DND-41 (cell line): Measurements from ENCODE around the gene CCDC137.

Experiments used
- ATAC-seq: fragments of 200-7000 bp; cut with Tn5 transposase; 3 replicates; pipeline ENCODE4 v1.9.1; 2021; ENCODE audit warnings: low read depth; ENCODE audit not compliant: insufficient read depth
- DNase-seq: peaks from one replicate; pipeline ENCODE4 v3.0.0-alpha.2; 2020
- H2AFZ ChIP-seq: 2 replicates; pipeline ENCODE4 v1.6.0; 2012; ENCODE audit warnings: low read depth, low read length
- H3K27ac ChIP-seq: 2 replicates; pipeline ENCODE4 v1.5.1; 2012; ENCODE audit warnings: low read length, inconsistent platforms
- H3K27me3 ChIP-seq: fragments of 200-600 bp; sonication (generic); 2 replicates; pipeline ENCODE4 v1.6.0; 2012; ENCODE audit warnings: low read length, mild to moderate bottlenecking, inconsistent platforms; ENCODE audit not compliant: insufficient read depth, poor library complexity
- H3K36me3 ChIP-seq: 2 replicates; pipeline ENCODE4 v1.5.1; 2012; ENCODE audit warnings: low read length, inconsistent platforms; ENCODE audit not compliant: insufficient read depth
- H3K4me1 ChIP-seq: 2 replicates; pipeline ENCODE4 v1.5.1; 2012; ENCODE audit warnings: mild to moderate bottlenecking, low read length; ENCODE audit not compliant: insufficient read depth
- H3K4me2 ChIP-seq: 2 replicates; pipeline ENCODE4 v1.6.0; 2012; ENCODE audit warnings: mild to moderate bottlenecking, moderate library complexity, low read length, inconsistent platforms; ENCODE audit not compliant: insufficient read depth
- H3K4me3 ChIP-seq, 2 experiments: fragments of 200-600 bp in 1 of 2; shearing (Covaris generic) in 1 of 2; 2 replicates each; pipeline ENCODE4 v1.5.1; 2012 to 2016; ENCODE audit warnings: inconsistent platforms in 2 of 2, low read length in 2 of 2, mild to moderate bottlenecking in 2 of 2, low read depth in 1 of 2, moderate library complexity in 1 of 2
- H3K79me2 ChIP-seq: 2 replicates; pipeline ENCODE4 v1.6.0; 2012; ENCODE audit warnings: low read length, inconsistent platforms; ENCODE audit not compliant: insufficient read depth
- H3K9ac ChIP-seq: 2 replicates; pipeline ENCODE4 v1.6.0; 2012; ENCODE audit warnings: low read depth, mild to moderate bottlenecking, inconsistent platforms, low read length, moderate library complexity
- H3K9me3 ChIP-seq: 2 replicates; pipeline ENCODE4 v1.5.1; 2012; ENCODE audit warnings: low read length, moderate library complexity, mild to moderate bottlenecking, inconsistent platforms; ENCODE audit not compliant: insufficient read depth, severe bottlenecking
- H4K20me1 ChIP-seq: 2 replicates; pipeline ENCODE4 v1.6.0; 2012; ENCODE audit warnings: low read length; ENCODE audit not compliant: insufficient read depth
- CTCF ChIP-seq: IDR thresholded peaks from 2 replicates; pipeline ENCODE4 v1.5.1; 2012; ENCODE audit warnings: borderline replicate concordance, low read length, moderate library complexity, mild to moderate bottlenecking; ENCODE audit not compliant: poor library complexity, severe bottlenecking; ENCODE audit errors: extremely low read depth
- EZH2 ChIP-seq: IDR thresholded peaks from 3 replicates; pipeline ENCODE4 v1.6.1; 2012; ENCODE audit warnings: borderline replicate concordance, low read depth, mild to moderate bottlenecking, moderate library complexity, low read length, inconsistent platforms; ENCODE audit not compliant: severe bottlenecking

CCDC137 gene

GRCh38 chr17:81665205-81666091, 1.1 kb upstream of the CCDC137 start:
- H3K9me3 ChIP-seq, result no peaks in the 10 kb centered on the region
- peak overlapping the region; percentile 92 to 99 for H3K4me3 ChIP-seq
- ATAC-seq (peak; percentile 46), DNase-seq (peak; percentile 69)
- H4K20me1 ChIP-seq, result peaks cover 4% of the 10 kb centered on the region
- peaks cover 31% of the 10 kb centered on the region for H3K4me1 ChIP-seq
- peak overlapping the region; percentile 99 for H3K9ac ChIP-seq
- peaks cover 50% of the 10 kb centered on the region for H3K79me2 ChIP-seq
- H3K27ac ChIP-seq, result peak overlapping the region; percentile 94
- peaks cover 50% of the 10 kb centered on the region for H3K36me3 ChIP-seq
- H3K27me3 ChIP-seq, result no peaks in the 10 kb centered on the region
- H2AFZ ChIP-seq, result peak overlapping the region; percentile 94
- H3K4me2 ChIP-seq, result peak overlapping the region; percentile 98
- TF ChIP-seq EZH2 (no peak), CTCF (no peak)

- no peaks in the 10 kb centered on the region for H3K9me3 ChIP-seq
- peaks cover 4% of the 10 kb centered on the region for H4K20me1 ChIP-seq
- H3K4me2 ChIP-seq, result peak overlapping the region; percentile 98
- ATAC-seq (peak; percentile 38), DNase-seq (no peak)
- no peak for TF ChIP-seq EZH2
- TF ChIP-seq CTCF, result no peak
- H3K79me2 ChIP-seq, result peaks cover 52% of the 10 kb centered on the region
- H3K9ac ChIP-seq, result peak overlapping the region; percentile 99
- H2AFZ ChIP-seq, result peak overlapping the region; percentile 94
- H3K27me3 ChIP-seq, result no peaks in the 10 kb centered on the region
- peak overlapping the region; percentile 92 to 99 for H3K4me3 ChIP-seq
- peaks cover 31% of the 10 kb centered on the region for H3K4me1 ChIP-seq
- peak overlapping the region; percentile 94 for H3K27ac ChIP-seq
- H3K36me3 ChIP-seq, result peaks cover 55% of the 10 kb centered on the region
Observed at GRCh38 chr17:81666092-81666341, 520 bp upstream of the CCDC137 start.

GRCh38 chr17:81667754-81668153, 1.2 kb downstream of the CCDC137 start:
- H3K27ac ChIP-seq, result 0 out of 2 replicates have a peak overlapping the region, but pooled peaks have one; percentile 2
- peak overlapping the region; percentile 99 for H3K9ac ChIP-seq

More at GRCh38 chr17:81667754-81668153, 1.2 kb downstream of the CCDC137 start:
- Histone ChIP-seq H4K20me1 (peaks cover 6% of the 10 kb centered on the region), H3K27me3 (no peaks in the 10 kb centered on the region), H3K36me3 (peaks cover 72% of the 10 kb centered on the region), H3K79me2 (peaks cover 53% of the 10 kb centered on the region), H3K4me1 (peaks cover 31% of the 10 kb centered on the region), H2AFZ (no peak overlapping the region), H3K4me3 (peak overlapping the region in 1 of 2 experiments; percentile 52; a peak in 3 of 4 replicates), H3K9me3 (no peaks in the 10 kb centered on the region), H3K4me2 (peak overlapping the region; percentile 98)
- DNase-seq, result peak; percentile 40
- TF ChIP-seq EZH2 (no peak), CTCF (peak; percentile 52)
- no peak for ATAC-seq
